ENCODE measurements around the gene UBE2Q2. TPM values are rescaled to one million over a fixed set of nuclear protein-coding genes. Genes with fewer than 3 reads are reported as not detected.

The UBE2Q2 gene
- total RNA-seq, 1 donor from 2014 or later = 68.8 TPM

- DNase-seq = no peak
Measured at GRCh38 chr15:75927601-75928000, 84.4 kb downstream of the UBE2Q2 start.

GRCh38 chr15:75928680-75929608 is 85.7 kb downstream of the UBE2Q2 start:
- DNase-seq = peak; percentile 6

- DNase-seq = peak; percentile 52
Measured at GRCh38 chr15:75929799-75930565, 86.7 kb downstream of the UBE2Q2 start.

GRCh38 chr15:75930866-75931265 is 87.6 kb downstream of the UBE2Q2 start:
- DNase-seq = no peak

- no peak for DNase-seq
Measured at GRCh38 chr15:75942464-75942863, 99.2 kb downstream of the UBE2Q2 start.

GRCh38 chr15:75943246-75943645 is 100.0 kb downstream of the UBE2Q2 start:
- DNase-seq = no peak

GRCh38 chr15:75943713-75944215 is 100.5 kb downstream of the UBE2Q2 start:
- no peak for DNase-seq

GRCh38 chr15:75945953-75946352 is 102.7 kb downstream of the UBE2Q2 start:
- DNase-seq = no peak

- no peak for DNase-seq
Measured at GRCh38 chr15:75947092-75947491, 103.8 kb downstream of the UBE2Q2 start.

GRCh38 chr15:75948761-75949296 is 105.6 kb downstream of the UBE2Q2 start:
- DNase-seq = no peak

Other genes with a start within 250 kb of the UBE2Q2 start
- gene SNUPN, start 217.7 kb upstream of the UBE2Q2 start, total RNA-seq = 23.6 and 25.2 TPM in 2 replicates
- 81.7 and 138 TPM in 2 replicates for gene IMP3, start 203.2 kb upstream of the UBE2Q2 start, total RNA-seq
- 13.8 and 19.1 TPM in 2 replicates for gene SNX33, start 195.5 kb upstream of the UBE2Q2 start, total RNA-seq
- 0.19 and 0.68 TPM in 2 replicates for gene CSPG4, start 130.6 kb upstream of the UBE2Q2 start, total RNA-seq
- 50.7 and 70.8 TPM in 2 replicates for gene FBXO22, start 60.4 kb downstream of the UBE2Q2 start, total RNA-seq
- 0.05 TPM in 1 of 2 replicates, not detected in the other for gene NRG4, start 169.0 kb downstream of the UBE2Q2 start, total RNA-seq
- not detected in 2 replicates for gene TMEM266, start 216.5 kb downstream of the UBE2Q2 start, total RNA-seq

All from dermis blood vessel endothelial cell (primary cell).